Endodermal cell (in vitro differentiated cells): ENCODE measurements around the gene PTPRM. TPM values are rescaled to one million over a fixed set of nuclear protein-coding genes. Genes with fewer than 3 reads are reported as not detected.

ENCODE experiments used
- DNase-seq: peaks from one replicate; pipeline ENCODE4 v3.0.0-alpha.2; 2017
- H3K27ac ChIP-seq: 2 replicates; pipeline ENCODE4 v1.5.1; 2013; ENCODE audit warnings: mild to moderate bottlenecking, low read depth, low read length, moderate library complexity
- H3K27me3 ChIP-seq: 2 replicates; pipeline ENCODE4 v1.6.1; 2013; ENCODE audit warnings: mild to moderate bottlenecking, low read length, moderate library complexity; ENCODE audit not compliant: insufficient read depth, control insufficient read depth, poor library complexity, severe bottlenecking
- H3K36me3 ChIP-seq: 2 replicates; pipeline ENCODE4 v1.7.0; 2013; ENCODE audit warnings: mild to moderate bottlenecking, low read length, moderate library complexity; ENCODE audit not compliant: control insufficient read depth, insufficient read depth
- H3K4me1 ChIP-seq: one replicate; pipeline ENCODE4 v1.7.0; 2013; ENCODE audit warnings: low read length; ENCODE audit not compliant: control insufficient read depth, insufficient read depth
- H3K4me3 ChIP-seq: 2 replicates; pipeline ENCODE4 v1.5.1; 2013; ENCODE audit warnings: mild to moderate bottlenecking, low read length, moderate library complexity
- H3K9ac ChIP-seq: 2 replicates; pipeline ENCODE4 v1.6.1; 2013; ENCODE audit warnings: mild to moderate bottlenecking, low read length, moderate library complexity; ENCODE audit not compliant: poor library complexity, severe bottlenecking; ENCODE audit errors: extremely low read depth
- H3K9me3 ChIP-seq: 2 replicates; pipeline ENCODE4 v1.6.1; 2013; ENCODE audit warnings: mild to moderate bottlenecking, low read length, moderate library complexity; ENCODE audit not compliant: control insufficient read depth
- H3K27ac Mint-ChIP-seq: 2 replicates; pipeline ENCODE4 v1.8.0; 2020; ENCODE audit warnings: mixed read lengths
- H3K27me3 Mint-ChIP-seq: 2 replicates; pipeline ENCODE4 v1.8.0; 2021; ENCODE audit warnings: mild to moderate bottlenecking, mixed read lengths; ENCODE audit not compliant: insufficient read depth
- H3K36me3 Mint-ChIP-seq: 2 replicates; pipeline ENCODE4 v1.8.0; 2020; ENCODE audit warnings: low read depth, mixed read lengths
- H3K4me1 Mint-ChIP-seq: 2 replicates; pipeline ENCODE4 v1.8.0; 2020; ENCODE audit warnings: mixed read lengths
- H3K4me3 Mint-ChIP-seq: 2 replicates; pipeline ENCODE4 v1.8.0; 2020; ENCODE audit warnings: mild to moderate bottlenecking, moderate library complexity, mixed read lengths
- H3K9me3 Mint-ChIP-seq: 2 replicates; pipeline ENCODE4 v1.8.0; 2020; ENCODE audit warnings: mild to moderate bottlenecking, mixed read lengths
- WGBS, 2 experiments: methylation state at CpG; one replicate each; pipeline versions ENCODE4 v1.1.5 to v1.1.7; 2013; ENCODE audit warnings: missing lambda C conversion rate in 2 of 2, mixed read lengths in 1 of 2; ENCODE audit not compliant: insufficient coverage in 1 of 2, insufficient read length in 1 of 2; 5-methylcytosine and 5-hydroxymethylcytosine counted together
- total RNA-seq, 2 donors: library from RNA; stranded (reverse); fragmentation: NEBNext Ultra II Directional in 1 of 2; extraction: Animal tissue kit (Norgen Biotek cat#: 25700) in 1 of 2; gene quantifications; 2 replicates in 1 of 2; 3 replicates in 1 of 2; pipeline ENCODE4 v1.2.1, GENCODE V29; 2021
- TF ChIP-seq, protein P1 (sequence below): fragments of 200-600 bp; sonication (generic); conservative IDR thresholded peaks from 2 replicates; pipeline ENCODE4 v1.5.0; 2021; ENCODE audit warnings: antibody characterized with exemption, mild to moderate bottlenecking

Gene PTPRM
- total RNA-seq, 2 donors from 2014 or later = 47.2 to 57.6 TPM

DNA sequence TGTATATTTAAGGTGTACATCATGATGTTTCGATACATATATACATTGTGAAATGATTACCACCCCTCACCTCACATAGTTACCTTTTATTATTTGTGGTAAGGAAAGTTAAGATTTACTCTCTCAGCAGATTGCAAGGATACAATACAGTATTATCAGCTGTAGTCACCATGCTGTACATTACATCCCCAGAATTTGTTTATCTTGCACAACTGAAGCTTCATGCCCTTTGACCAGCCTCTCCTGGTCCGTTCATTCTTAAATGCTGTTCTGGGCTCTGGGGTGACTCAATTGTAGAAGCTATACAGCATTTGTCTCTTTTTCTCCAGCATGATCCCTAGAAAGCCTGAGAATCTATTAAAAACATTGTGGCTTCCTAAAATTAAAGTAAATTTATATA, 90.8 kb downstream of the PTPRM start:
- Mint-ChIP-seq H3K36me3 (no peaks in the 10 kb centered on the region), H3K9me3 (no peaks in the 10 kb centered on the region), H3K27ac (no peak overlapping the region), H3K27me3 (no peaks in the 10 kb centered on the region), H3K4me3 (no peak overlapping the region), H3K4me1 (peaks cover 23% of the 10 kb centered on the region)
- H3K4me3 ChIP-seq = no peak overlapping the region
- H3K4me1 ChIP-seq = peaks cover 9% of the 10 kb centered on the region
- H3K36me3 ChIP-seq = peaks cover 6% of the 10 kb centered on the region
- TF ChIP-seq, protein P1, sequence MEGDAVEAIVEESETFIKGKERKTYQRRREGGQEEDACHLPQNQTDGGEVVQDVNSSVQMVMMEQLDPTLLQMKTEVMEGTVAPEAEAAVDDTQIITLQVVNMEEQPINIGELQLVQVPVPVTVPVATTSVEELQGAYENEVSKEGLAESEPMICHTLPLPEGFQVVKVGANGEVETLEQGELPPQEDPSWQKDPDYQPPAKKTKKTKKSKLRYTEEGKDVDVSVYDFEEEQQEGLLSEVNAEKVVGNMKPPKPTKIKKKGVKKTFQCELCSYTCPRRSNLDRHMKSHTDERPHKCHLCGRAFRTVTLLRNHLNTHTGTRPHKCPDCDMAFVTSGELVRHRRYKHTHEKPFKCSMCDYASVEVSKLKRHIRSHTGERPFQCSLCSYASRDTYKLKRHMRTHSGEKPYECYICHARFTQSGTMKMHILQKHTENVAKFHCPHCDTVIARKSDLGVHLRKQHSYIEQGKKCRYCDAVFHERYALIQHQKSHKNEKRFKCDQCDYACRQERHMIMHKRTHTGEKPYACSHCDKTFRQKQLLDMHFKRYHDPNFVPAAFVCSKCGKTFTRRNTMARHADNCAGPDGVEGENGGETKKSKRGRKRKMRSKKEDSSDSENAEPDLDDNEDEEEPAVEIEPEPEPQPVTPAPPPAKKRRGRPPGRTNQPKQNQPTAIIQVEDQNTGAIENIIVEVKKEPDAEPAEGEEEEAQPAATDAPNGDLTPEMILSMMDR = no peak
- no peak overlapping the region for H3K27ac ChIP-seq
- DNase-seq = no peak
- 90% methylated on average over 1 of the region's 2 CpGs; no CpG with 5 or more reads in 1 of the 2 experiments for WGBS, 2 experiments
- H3K9me3 ChIP-seq = peaks cover 5% of the 10 kb centered on the region
- H3K27me3 ChIP-seq = no peaks in the 10 kb centered on the region
- no peak overlapping the region for H3K9ac ChIP-seq

DNA sequence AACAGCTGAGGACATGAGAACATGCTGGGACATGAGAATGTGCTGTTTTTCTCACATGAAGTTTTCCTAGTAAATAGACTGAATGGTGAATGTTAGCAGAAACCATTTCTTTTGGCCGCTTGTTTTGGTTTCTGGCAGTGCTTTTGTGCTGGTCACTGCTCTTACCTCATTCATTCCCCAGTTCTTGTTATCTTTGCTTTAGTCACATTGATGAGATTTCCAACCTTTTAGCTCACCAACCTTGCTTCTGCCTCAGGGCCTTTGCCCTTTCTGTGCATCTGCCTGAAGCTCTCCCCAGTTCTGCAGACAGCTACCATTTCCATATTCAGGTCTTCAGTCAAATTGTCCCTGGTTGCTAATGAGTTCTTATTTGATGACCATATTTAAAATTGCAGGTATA, 91.6 kb downstream of the PTPRM start:
- Histone ChIP-seq H3K36me3 (peaks cover 13% of the 10 kb centered on the region), H3K4me1 (peaks cover 9% of the 10 kb centered on the region), H3K9me3 (peaks cover 5% of the 10 kb centered on the region), H3K4me3 (no peak overlapping the region), H3K27ac (no peak overlapping the region), H3K27me3 (no peaks in the 10 kb centered on the region), H3K9ac (no peak overlapping the region)
- no peak overlapping the region for H3K27ac Mint-ChIP-seq
- H3K9me3 Mint-ChIP-seq = no peaks in the 10 kb centered on the region
- H3K27me3 Mint-ChIP-seq = no peaks in the 10 kb centered on the region
- DNase-seq = no peak
- WGBS, 2 experiments = 81 to 89% methylated on average over 1 of the region's 1 CpG
- TF ChIP-seq, protein P1 = no peak
- no peak overlapping the region for H3K4me3 Mint-ChIP-seq
- peaks cover 23% of the 10 kb centered on the region for H3K4me1 Mint-ChIP-seq
- no peaks in the 10 kb centered on the region for H3K36me3 Mint-ChIP-seq

GRCh38 chr18:7661207-7661606, 94.1 kb downstream of the PTPRM start:
- no peak overlapping the region for H3K4me3 Mint-ChIP-seq
- Histone ChIP-seq H3K4me1 (peaks cover 9% of the 10 kb centered on the region), H3K27ac (no peak overlapping the region), H3K27me3 (no peaks in the 10 kb centered on the region), H3K9me3 (no peaks in the 10 kb centered on the region), H3K36me3 (peaks cover 13% of the 10 kb centered on the region), H3K9ac (no peak overlapping the region), H3K4me3 (no peak overlapping the region)
- no peak for DNase-seq
- no peaks in the 10 kb centered on the region for H3K27me3 Mint-ChIP-seq
- peaks cover 24% of the 10 kb centered on the region for H3K4me1 Mint-ChIP-seq
- TF ChIP-seq, protein P1 = no peak
- 100% methylated on average over 1 of the region's 1 CpG for WGBS, 2 experiments
- H3K9me3 Mint-ChIP-seq = no peaks in the 10 kb centered on the region
- no peak overlapping the region for H3K27ac Mint-ChIP-seq
- H3K36me3 Mint-ChIP-seq = no peaks in the 10 kb centered on the region
